GM19463 (cell line): ENCODE measurements around the gene EARS2.
"Not testable (repeated sequence)": the region's sequence is repeated elsewhere in the genome, so short reads cannot be mapped to it uniquely, and the experiment has no call there.

Experiments
- ATAC-seq: cut with Tn5 transposase; IDR thresholded peaks from one replicate; pipeline ENCODE4 v1.9.1; 2021; ENCODE audit warnings: mild to moderate bottlenecking, moderate library complexity; ENCODE audit not compliant: unreplicated experiment

EARS2 gene

DNA sequence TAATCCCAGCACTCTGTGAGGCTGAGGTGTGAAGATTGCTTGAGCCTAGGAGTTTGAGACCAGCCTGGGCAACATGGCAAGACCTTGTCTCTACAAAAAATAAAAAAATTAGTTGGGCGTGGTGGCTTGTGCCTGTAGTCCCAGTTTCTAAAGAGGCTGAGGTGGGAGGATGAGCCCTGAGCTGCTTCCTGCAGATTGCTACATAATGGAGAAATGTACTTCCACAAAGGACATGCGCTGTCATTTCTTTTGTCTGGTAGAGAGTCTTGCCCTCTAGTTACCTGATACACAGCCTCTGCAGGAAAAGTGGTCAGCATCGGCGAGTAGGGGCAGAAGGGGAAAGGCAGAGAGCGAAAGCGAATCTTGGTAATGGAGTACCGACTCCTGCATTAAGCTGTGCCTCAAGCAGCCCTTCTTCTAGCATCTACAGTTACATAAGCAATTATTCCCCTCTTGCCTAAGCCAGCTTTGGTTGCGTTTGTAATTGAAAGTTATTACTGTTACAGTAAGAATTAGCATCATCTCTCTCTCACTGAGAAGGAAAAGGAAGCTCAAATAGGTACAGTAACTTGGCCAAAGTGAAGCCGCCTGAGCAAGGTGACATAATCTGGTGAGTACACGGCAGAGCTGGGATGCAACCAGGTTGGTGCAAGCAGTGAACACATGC is 28.4 kb downstream of the EARS2 start:
- no peak for ATAC-seq

DNA sequence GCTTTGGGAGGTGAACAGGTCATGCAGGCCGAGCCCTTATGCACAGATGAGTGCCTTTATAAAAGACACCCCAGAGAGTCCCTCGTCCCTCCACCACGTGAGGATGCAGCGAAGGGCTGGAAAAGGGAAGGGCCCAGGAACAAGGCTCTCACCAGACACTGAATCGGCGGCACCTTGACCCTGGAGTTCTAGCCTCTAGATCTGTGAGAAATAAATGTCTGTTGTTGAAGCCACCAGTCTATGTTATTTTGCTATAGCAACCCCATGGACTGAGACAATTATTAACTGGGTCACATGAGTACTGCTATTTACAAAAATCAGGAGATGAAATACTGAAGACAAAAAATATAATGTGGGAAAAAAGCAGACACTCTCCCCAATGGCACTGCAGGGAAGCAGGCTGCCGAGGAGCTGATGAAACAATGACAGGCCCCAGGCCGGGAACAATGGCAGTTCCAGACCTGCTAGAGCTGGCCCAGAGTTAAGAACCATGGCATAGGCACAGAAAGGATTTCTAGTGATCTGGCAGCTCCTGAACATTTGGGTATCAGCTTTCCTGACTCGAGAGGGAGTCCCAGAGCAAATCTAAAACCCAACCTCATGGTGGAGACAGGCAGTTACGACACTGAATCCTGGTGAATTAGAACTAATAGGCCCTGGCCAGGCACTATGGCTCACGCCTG is 29.0 kb downstream of the EARS2 start:
- no peak for ATAC-seq

DNA sequence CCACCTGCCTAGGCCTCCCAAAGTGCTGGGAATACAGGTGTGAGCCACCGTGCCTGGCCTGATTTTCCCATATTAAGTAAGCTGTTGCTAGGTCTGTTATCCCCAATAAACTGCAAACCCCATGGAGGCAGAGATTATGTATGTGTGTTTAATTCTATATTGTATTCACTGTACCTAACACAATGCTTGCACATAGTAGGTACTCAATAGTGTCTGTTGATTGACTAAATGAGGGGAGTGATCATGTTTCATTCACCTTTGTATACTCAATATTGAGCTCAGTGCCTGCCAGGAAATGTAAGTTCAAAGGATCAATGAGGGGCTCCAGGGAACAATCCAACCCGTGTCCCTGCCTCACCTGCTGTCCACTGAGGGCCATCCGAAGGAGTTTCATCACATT is 32.3 kb downstream of the EARS2 start:
- ATAC-seq = no peak

DNA sequence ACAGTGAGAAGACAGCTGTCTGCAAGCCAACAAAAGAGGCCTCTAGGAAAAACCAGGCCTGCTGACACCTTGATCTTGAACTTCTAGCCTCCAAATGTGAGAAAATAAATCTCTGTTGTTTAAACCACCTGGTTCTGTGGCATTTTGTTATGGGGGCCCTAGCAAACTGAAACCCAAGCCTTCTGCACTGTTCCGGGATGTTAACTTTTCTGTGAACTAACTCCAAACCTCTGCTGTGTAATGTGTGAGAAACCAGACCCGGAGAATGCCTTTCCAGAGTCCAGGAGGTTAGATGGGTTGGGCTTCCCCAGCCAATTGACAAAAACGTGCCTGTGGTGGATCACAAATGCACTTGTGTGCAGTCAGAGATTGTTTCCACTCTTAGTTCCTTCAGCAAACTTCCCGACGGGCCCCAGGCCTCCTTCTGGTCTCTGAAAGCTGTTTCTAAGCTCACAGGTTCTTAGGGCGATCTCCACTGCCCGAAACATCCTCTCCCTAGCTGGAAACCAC is 33.2 kb downstream of the EARS2 start:
- ATAC-seq = no peak

DNA sequence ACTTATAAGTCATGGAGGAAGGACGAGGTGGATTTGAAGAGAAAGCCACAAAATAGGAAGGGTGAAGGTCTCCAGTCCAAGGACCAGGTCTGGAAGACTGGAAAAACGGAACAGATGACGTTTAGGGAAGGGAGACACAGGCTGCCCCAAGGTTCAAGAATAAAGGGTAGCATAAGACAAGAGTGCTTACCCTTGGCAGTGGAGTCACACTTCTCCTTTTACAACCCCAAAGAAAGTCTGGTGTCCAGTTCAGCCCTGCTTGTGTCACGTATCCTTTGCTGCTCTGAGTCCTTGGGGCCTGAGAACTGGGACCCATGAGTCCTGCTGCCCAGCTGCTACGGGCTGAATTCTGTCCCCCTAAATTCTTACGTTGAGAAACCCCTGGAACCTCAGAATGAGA is 33.8 kb downstream of the EARS2 start:
- no peak for ATAC-seq

DNA sequence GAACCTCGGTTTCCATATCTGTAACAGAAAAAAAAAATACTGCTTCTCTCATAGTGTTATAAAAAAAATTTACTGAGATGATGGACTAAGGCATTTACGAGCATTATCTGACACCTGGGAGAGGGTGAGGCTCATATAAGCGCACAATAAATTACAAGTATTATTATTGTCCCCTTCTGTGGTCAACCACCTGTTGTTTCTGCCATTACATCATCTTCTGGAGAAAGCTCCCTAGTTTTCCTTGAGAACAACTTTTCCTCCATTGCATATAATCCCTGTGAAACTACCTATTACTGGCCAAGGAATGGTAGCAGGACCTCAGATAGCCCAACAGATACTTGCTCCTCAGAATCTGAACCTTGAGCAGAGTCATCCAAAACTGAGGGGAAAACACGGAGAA is 35.2 kb downstream of the EARS2 start:
- no peak for ATAC-seq

DNA sequence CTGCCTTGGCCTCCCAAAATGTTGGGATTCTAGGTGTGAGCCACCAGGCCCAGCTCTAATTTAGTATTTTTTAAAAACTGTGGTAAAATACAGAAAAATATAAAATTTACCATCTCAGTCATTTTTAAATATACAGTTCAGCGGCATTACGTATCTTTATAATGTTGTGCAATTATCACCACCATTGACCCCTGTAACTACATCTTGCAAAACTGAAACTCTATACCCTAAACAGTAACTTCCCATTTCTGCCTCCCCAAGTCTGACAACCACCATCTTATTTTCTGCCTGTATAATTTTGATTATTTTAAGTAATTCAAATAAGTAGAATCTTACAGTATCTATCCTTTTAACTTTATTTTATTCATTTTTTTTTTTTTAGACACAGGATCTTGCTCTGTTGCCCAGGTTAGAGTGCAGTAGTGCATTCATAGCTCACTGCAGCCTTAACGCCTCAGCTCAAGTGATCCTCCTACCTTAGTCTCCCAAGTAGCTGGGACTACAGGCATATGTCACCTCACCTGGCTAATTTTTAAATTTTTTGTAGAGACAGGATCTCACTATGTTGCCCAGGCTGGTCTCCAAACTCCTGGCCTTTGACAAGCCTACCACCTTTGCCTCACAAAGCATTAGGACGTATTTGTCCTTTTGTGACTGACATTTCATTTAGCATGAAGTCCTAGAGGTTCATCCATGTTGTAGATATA is 36.0 kb downstream of the EARS2 start:
- ATAC-seq = no peak

DNA sequence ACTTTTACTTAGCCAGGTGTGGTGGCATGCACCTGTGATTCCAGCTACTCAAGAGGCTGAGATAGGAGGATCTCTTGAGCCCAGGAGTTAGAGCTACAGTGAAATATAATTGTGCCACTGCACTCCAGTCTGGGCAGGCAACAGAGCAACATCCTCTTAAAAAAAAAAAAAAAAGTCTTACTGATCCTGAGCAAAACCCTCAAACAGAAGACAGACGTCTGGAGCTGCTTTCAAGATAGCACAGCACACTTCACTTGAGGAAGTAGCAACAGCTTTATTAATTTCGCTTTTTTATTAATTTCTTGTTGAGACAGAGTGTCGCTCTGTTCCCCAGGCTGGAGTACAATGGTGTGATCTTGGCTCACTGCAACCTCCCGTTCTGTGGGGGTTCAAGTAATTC is 36.6 kb downstream of the EARS2 start:
- ATAC-seq = no peak

DNA sequence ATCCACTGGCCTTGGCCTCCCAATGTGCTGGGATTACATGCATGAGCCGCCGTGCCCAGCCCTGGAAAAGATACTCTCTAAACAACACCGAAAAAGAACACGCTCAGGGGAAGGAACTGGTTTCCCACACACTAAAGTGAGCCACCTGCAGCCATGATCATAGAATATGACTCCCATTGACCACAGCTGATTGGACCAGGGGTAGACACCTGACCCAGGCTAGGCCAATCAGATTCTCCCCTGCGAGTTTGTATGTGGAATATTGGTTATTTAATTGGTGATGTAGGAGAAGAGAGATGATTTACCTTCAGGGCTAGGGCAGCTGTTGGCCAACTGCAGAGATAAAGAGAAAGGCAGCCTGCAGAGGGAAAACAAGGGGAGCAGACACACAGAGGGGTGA is 37.9 kb downstream of the EARS2 start:
- ATAC-seq = no peak

DNA sequence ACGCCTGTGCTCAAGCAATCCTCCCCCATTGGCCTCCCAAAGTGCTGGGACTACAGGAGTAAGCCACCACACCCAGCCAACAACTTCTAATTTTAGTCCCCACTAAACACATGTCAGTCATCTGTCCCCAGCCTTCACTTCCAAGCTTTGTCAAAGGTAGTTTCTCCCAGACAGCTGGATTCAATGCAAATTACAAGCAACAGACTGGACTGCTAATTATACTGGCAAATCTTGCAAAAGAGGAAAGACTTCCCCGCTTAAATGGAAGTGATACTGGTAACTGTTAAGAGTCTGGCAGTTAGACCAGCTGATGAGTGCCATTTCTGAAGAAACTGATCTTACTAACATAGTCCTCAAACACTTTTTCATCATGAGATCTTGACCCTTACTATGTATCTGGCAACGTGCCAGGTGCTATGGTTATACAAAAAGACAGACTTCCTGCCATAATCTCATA is 38.7 kb downstream of the EARS2 start:
- peak; percentile 51 for ATAC-seq

DNA sequence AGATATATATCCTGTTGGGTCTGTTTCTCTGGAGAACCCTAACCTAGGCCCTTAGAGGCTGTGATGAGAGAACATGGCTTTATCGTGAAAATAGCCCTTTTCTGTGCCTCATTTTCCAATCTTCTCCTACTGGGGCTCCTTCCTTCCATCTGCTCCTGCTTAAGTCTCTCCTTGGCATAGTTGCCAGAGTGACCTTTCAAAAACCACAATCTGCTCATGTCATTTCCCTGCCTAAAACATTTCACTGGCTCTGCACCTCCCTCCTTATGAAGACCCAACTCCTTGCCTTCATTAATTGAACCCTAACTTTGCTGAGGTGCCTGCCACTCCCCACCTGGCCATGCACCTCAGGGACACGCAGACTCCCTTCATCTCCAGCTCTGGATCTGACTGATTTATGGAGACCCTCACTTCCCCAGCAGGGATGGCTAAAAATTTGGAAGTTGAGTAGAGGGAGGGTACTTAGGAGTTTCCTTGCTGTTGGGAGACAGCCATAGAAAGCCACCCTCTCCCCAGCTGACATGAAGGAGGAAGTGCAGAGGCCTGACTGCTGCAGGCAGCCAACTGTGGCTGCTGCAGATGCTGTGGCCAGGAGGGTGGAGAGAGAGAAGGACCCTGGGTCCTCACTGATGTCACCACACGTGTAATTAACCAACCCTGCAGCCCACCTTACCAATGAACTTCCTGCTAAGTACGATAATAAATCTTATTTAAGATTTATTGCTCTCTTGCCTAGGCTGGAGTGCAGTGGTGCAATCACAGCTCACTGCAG is 40.6 kb downstream of the EARS2 start:
- ATAC-seq = no peak

DNA sequence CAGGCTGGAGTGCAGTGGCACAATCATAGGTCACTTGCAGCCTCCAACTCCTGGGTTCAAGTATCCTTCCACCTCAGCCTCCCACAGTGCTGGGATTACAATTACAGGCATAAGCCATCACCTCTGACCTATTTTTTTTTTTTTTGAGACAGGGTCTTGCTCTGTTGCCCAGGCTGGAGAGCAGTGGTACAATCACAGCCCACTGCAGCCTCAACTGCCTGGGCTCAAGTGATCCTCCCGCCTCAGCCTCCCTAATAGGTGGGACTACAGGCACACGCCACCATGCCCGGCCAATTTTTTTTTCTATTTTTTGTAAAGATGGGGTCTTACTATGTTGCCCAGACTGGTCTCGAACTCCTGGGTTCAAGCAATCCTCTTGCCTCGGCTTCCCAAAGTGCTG is 41.3 kb downstream of the EARS2 start:
- no peak for ATAC-seq

DNA sequence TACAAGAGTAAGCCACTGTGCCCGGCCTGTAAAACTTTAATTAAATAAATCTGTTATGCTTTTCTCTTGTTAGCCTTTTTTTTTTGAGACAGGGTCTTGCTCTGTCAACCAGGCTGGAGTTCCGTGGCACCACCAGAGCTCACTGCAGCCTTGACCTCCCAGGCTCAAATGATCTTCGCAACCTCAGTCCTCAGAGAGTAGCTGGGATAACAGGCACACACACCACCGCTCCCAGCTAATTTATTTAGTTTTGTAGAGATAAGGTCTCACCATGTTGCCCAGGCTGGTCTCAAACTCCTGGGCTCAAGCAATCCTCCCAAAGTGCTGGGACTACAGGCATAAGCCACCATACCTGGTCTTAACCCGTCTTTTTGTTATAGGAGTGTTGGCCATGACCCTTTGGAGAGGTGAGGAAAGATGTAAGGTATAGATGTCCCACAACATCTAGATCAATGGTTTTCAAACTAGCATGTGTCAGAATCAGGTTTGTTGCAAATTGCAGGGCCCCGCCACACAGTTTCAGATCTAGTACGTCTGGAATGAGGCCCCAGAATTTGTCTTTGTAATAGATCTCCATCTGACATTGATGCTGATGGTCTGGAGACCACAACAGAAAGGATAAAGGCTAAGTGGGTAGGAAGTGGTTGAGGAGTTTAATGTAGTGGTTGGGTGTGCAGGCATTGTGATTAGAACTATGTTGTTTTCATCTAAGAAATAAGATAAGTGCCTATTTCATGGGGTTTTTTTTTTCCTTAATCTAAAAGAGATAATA is 42.6 kb downstream of the EARS2 start:
- ATAC-seq = no peak

DNA sequence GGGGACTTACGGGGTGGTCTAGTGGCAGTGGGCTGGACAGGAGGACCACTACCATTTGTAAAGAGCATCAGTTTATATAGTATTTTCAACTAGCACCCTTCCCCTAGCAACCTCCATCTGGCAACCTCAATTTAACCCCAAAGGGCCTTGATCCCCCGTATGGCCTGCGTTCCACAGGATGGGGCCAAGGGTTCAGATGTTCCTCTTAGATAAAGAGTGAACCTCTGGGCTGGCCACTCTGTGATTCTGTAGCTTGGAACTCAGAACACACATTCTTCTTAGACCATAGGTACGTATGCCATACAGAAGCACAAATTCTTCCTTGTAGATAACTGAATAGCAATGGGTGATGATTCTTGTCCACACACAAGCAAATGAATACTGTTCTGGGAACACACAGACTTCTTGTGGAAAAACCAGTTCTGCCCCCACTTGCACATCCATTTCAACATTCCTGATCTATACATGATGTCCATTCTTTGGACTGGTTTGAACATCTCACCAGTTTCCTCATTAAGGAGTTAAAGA is 44.9 kb downstream of the EARS2 start:
- ATAC-seq = no peak

DNA sequence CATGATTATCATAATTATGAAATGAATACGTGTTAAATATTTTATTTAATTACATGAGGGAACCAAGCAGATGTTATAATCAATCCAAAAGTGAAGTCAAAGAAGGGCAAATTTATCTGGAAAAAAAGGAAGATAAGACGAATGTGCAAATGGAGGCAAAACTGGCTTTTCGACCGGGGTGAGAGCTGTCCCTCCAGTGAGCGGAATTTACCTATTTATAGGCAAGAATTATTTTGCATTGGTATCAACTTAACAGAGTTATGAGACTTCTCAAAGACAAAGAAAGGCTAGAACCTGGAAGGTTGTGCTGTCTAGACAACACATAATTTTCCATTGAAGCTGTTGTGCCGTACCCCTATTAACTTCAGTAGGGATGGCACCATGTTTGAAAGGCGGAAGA is 45.4 kb downstream of the EARS2 start:
- no peak for ATAC-seq

DNA sequence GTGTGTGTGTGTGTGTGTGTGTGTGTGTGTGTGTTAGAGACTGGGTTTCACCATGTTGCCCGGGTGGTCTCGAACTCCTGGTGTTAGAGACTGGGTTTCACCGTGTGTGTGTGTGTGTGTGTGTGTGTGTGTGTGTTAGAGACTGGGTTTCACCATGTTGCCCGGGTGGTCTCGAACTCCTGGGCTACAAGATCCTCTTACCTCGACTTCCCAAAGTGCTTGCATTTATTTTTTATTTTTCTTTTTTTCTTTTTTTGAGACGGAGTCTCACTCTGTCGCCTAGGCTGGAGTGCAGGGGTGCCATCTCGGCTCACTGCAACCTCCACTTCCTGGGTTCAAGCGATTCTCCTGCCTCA is 46.3 kb downstream of the EARS2 start:
- not testable (repeated sequence) for ATAC-seq

DNA sequence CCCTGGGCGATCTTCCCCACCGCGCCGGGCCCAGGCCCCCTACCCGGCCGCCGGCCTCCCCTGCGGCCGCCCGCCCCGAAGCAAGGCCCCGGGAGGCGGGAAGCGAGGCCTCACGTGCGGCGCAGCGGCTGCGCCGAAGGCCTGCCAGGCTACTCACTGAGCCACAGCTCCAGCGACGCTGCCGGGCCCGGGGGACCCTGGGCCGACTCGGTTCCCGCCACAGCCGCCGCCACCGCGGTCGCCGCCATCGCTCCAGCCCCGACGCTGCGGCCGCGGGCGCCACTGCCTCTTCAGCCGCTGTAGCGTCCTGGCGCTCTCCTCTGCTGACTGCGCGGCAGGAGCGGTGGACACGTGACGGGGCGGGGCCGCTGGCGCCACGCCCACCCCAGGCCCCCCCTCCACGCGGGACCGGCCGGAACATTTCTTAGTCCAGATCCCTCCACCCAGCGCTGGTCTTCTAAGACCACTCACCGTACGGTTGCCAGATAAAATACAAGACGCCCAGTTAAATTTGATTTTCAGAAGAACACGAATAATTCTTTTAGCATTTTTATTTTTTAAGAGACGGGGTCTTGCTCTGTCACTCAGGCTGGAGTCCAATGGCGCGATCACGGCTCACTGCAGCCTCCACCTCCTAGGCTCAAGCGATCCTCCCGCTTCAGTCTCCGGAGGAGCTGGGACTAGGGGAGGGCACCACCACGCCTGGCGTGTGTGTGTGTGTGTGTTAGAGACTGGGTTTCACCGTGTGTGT is 46.8 kb downstream of the EARS2 start, which contains the start of gene GGA2:
Gene GGA2 (minus strand): TSS at position 331 of the 751 bp plus-strand sequence. CDS start 83 bp downstream, at position 248.
- ATAC-seq = peak; percentile 73

DNA sequence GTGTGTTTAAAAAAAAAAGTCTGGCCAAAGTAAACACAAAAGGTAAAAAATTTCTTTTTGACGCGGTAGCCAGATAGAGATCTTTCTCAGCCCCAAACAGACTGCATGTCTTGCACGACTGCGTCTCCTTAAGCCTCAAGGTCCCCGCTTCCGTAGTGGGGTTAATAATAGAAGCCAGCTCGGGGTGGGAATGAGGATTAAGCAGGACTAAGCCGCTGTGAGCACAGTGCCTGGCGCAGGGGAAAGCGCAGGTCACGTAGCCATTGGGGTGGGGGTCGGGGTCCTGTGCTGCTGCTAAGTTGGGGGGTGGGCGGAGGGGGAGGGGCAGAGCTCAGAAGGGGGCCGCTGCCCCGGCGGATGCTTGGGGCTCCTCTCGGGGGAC is 47.4 kb downstream of the EARS2 start:
- ATAC-seq = peak; percentile 6

DNA sequence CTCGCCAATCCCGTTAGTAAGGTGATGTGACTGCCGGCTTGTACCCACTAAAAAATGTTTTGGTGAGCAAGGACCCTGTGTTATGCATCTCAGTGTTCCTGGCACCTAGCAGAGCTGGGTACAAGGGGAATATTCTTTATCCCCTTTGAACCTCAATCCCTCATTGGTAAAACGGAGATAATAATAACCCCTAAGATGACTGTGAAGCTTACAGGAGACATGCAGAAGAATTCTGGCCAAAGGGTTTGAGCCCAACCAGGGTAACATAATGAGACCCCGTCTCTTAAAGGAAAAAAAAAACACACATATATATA is 47.8 kb downstream of the EARS2 start:
- ATAC-seq = no peak
